Measurements from ENCODE around the gene NTM.

The NTM gene

GRCh38 chr11:131373756-131374155 lies 3.3 kb downstream of the NTM start:
- no peak for DNase-seq

DNA sequence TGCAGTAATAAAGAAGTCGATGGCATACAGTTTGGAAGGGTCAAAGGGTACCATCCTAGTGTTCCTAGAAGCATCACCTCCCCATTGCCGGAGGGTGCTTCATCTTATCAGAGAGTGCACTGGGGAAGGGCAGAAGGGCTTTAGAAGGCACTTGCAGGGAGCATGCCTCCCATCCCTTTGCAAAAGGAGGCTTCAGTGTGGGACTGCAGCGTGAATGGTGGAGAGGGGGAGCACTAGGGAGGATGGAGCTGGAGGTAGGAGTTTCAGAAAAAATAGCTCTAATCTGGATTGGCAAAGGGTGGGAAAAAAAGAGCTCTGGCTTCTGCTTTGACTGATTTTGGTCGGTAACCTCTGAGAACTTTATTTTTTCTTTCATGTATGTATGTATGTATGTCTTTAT lies 5.0 kb downstream of the NTM start:
- no peak for DNase-seq

GRCh38 chr11:131375915-131376314 lies 5.5 kb downstream of the NTM start:
- no peak for DNase-seq

DNA sequence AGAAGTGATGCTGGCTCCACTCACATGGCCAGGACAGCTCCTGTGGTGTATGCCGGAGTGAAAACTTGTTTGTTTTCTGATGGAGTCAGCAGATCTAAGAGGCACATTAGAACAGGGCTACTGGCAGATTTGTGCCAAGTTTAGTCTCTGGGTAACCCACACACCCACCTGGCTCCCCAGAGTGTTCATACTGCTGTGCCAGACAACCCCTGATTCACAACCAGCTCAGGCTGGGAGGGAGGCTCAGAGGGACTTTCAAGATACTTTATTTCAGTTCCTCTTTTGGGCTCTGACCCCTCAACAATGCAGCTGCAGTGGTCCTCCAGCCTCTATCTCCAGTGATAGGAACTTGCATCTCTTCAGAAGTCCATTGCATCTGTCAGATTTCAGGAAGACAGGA lies 8.5 kb downstream of the NTM start:
- no peak for DNase-seq

- no peak for DNase-seq
These were observed 15.5 kb downstream of the NTM start for GRCh38 chr11:131385763-131386390.

DNA sequence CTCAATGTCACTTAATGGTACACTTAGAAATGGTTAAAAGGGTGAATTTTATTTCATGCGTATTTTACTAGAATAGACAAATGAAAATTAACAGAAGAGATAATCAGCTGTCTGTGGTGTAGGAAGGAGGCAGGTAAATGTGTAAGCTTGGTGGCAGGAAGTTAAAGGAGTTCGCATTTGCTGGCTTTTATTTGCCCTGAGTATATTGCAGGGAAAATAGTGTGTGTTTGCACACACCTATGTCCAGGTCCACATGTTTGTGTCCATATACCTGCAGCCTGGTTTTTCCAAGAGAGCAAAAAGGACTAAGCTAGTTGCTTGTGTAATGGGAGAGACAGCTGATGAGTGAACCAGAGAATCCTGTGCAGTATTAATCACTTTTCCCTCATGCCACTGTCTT lies 16.0 kb downstream of the NTM start:
- no peak for DNase-seq

- no peak for DNase-seq
These were observed 17.6 kb downstream of the NTM start for GRCh38 chr11:131388030-131388429.

- no peak for DNase-seq
These were observed 19.2 kb downstream of the NTM start for GRCh38 chr11:131389582-131389981.

- DNase-seq: no peak
These were observed 20.8 kb downstream of the NTM start for GRCh38 chr11:131391176-131391575.

DNA sequence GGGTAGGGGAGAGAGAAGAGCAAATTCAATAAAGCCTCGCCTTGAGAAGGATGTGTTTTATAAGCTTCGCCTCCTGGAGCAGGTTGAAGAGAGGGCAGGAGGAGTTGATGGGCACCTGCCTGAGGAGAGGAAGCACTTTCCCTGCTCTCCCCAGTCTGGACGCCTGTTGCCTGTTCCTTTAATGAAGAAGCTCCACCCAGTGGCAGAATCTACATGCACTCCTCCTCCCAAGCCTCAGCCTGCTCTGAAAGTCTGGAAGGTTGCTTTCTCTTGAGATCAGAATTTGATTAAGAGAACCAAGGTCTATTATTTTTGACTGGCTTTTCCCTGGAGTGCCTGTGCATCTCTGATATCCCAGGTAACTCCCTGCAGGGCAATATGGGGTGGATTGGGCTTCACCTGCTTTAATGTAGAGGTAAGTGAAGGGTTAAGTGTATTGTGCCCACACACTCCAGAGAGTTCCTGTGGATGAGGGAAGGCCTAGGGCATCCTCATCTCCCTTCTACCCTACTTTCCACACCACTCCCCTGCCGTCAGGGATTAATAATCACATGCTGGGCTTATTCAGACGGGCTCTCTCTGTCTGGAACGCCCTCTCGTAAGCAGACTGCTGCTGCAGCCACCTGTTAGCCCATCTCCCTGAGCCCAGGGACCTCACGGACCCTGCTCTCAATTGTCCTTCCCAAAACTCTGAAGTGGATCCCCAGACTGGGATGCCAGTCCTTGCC lies 22.3 kb downstream of the NTM start:
- DNase-seq: no peak

DNA sequence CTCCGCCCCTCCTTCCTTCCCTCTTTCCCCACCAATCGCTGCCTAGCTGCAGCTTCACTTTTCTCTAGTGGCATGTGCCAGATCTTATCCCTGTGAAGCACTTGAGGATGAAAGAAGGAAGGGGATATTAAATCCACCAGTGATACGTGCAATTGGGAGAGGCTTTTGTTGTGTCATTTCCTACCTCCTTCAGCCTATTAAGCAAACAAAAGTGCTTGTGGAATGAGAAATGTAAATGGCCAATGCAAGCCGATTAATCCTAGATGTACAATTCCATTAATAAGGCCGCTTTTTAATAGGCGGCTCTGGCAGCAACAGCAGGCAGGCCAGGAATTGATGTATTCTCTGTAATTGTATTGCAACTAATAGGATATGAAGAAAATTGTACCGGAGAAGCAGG lies 23.3 kb downstream of the NTM start:
- DNase-seq: no peak

GRCh38 chr11:131397675-131398074 lies 27.3 kb downstream of the NTM start:
- DNase-seq: no peak

GRCh38 chr11:131402040-131402439 lies 31.6 kb downstream of the NTM start:
- DNase-seq: no peak

GRCh38 chr11:131404010-131404409 lies 33.6 kb downstream of the NTM start:
- DNase-seq: no peak

GRCh38 chr11:131408025-131408640 lies 37.7 kb downstream of the NTM start:
- DNase-seq: no peak

DNA sequence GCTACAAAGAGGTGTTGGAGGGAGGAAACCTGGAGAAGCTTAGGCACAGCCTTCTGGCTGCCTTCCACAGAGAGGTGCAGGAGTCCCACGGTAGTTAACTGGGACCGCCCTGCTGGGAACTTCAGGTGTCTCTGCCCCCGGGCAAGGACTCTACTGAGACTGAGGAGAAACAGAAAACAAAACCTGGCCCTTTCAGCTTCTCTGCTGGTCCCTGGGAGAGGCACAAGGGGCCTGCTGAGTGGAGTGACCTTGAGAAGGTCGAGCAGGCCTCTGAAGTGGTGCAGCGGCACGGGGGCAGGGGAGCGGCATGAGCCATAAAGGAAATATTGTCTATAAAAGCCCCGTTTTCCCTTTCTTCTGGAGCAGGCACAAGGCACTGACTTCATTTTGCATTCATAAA lies 38.9 kb downstream of the NTM start:
- DNase-seq: no peak

DNA sequence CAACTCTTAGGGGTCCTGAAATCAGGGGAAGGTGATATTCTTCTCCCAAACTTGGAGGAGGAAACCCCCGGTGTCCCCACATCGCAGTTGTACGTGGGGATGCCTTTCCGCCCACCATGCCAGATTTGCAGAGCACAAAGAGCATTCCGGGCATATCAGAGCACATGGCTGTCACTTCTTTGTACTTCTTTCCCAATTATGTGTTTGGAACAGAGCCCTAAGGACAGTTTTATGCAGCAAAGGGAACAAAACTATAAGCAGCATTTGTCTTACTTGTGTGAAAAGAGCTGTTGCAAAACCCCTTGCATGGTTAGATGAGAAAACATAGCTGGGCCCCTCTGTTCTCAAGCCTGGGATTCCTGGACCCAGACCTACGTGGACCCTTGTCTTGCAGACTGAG lies 41.2 kb downstream of the NTM start:
- no peak for DNase-seq

DNA sequence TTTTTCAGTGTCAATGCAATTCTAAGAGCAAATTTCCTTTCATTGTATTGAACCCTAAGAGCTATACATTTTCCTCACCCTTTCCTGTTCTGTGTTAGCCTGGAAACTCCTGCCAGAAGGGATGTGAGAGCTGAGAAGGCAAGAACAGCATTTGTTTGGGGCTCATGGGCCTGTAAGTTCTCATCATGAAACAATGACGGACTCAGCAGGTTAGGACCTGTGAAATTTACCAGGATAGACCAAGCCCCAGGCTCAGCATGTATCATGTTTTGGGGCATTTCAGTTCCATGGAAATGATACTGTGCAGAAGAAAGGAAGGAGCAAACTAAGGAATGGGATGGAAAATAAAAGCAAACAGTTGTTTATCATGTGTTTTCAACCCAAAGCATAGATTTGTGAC lies 41.6 kb downstream of the NTM start:
- DNase-seq: no peak

- no peak for DNase-seq
These were observed 42.8 kb downstream of the NTM start for GRCh38 chr11:131413217-131413616.

GRCh38 chr11:131418189-131418588 lies 47.8 kb downstream of the NTM start:
- no peak for DNase-seq

- no peak for DNase-seq
These were observed 50.8 kb downstream of the NTM start for GRCh38 chr11:131421066-131421855.

DNA sequence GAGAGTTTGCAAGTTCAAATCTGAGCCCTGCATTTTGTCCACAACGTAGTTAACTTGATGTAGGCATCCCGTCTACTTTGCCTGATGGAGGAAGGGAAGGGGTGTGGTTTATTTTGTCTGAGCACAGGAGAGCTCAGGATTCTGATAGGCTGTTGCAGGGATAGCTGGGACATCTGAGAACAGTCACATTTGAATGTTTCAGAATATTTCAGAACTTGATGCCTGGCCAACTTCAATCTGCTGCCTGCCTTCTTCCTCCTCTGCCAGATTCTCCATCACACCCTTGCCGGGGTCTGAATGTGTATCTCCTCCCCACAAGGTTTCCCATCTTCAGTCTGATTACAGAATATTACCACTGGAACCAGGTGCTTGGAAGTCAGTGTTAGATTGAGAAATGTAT lies 51.6 kb downstream of the NTM start:
- no peak for DNase-seq

DNA sequence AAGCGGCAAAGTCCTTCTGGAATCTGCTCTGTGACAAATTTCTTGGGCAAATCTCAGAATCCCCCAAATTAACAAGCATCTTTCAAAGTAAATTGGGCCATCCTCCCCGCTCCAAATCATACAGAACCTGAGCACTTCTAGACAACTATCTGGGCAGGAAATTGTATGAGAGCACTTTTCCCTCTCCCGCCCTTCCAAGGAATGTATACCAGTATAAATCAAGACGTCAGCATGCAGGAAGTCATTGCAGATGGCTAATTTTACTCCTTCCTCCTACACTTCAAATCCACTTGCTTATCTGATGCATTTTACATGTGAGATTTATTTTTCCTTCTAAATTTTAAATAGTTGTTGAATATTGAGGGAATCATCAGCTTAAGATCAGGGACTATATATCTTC lies 52.1 kb downstream of the NTM start:
- no peak for DNase-seq

- no peak for DNase-seq
These were observed 53.3 kb downstream of the NTM start for GRCh38 chr11:131423688-131424087.

Data from left hindlimb (tissue), 1 donor.